ENCODE data around the gene NAV2. TPM values are rescaled to one million over a fixed set of nuclear protein-coding genes. Genes with fewer than 3 reads are reported as not detected.

NAV2 gene
- total RNA-seq, 1 donor from 2014 or later: 6.8 TPM

DNA sequence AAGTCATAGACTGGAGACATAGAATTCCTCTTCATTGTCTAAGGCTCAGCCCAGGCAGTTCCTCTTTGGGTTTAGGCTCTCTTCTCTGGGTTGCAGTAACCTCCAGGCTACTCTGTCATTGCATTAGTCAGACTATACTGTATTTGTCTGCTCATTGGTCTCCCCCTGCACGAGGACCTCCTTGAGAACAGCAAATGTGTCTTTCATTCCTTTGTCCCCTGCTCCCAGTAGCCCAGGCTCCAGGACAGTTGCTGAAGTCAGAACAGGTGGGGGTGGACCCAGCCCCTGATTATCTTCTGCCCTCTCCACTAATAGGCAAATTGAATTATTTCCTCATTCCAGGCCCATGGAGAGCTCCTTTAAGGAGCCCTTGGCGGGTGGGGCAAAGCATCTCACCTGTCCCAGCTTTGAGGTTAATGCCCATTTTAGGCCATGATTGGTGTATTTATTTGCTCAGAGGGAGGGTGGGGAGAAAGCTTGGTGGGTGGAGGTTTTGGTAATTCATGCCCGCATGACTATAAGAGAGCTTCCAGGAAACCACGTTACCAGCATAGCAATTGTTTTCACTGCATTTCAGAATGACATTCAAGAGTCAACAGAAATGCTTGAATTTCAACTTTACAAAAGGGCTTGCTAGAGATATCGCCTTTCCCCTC, 40.9 kb downstream of the NAV2 start:
- DNase-seq: no peak

GRCh38 chr11:19756675-19757475, 44.2 kb downstream of the NAV2 start:
- peak; percentile 22 for DNase-seq

DNA sequence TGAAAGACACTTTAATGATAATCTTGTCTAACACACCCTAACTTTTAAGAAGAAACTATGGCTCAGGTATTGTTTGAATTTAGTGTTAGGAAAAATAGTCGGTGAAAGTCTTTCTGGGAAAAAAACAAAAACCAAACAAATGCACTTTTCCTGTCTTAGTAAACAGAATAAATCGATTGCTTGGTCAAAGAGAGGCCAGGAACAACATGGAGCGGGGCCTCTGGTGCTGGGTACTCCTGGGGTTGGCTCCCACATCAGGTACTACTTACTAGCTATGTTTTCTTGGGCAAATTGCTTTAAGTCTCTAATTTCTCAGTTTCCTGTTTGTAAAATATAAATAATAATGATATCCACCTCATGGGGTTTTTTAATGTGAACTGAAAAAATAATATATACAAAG, 46.8 kb downstream of the NAV2 start:
- DNase-seq: no peak

DNA sequence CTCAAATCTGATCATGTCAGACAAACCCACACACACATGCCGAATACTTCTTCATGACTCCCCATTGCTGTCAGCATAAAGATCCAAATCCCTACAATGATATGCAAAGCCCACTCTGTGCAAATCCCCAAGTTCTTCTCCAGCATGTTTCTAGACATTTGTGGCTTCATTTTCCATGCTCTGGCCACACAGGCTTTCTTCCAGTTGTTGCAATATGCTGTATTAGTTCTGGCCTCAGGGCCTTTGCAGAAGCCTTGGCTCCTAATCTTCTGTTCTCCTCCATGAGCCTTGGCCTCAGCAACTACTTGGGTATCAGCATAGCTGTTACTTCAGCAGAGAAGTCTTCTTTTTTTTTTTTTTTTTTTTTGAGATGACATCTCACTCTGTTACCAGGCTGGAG, 49.6 kb downstream of the NAV2 start:
- no peak for DNase-seq

DNA sequence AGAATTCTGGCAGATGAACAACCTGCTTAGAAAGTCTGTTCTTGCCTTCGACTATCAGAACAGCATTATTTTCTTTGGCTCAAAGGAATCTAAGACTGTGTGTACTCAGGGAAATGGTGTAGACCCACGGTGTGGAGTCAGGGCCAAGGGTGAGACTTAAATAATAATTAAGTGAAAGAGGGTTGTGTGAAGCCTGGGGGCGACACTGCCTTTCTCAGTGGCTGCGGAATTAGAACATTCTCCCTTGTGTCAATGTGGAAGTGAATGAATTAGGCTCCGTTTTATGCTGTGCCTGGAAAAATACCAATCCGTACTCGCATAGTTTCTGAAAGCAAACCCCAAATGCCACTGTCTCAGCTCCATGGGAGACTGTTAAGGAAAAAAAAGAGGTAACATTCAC, 50.7 kb downstream of the NAV2 start:
- DNase-seq: peak; percentile 43

GRCh38 chr11:19766206-19766605, 53.6 kb downstream of the NAV2 start:
- peak; percentile 41 for DNase-seq

- DNase-seq: no peak
These were observed 54.2 kb downstream of the NAV2 start for GRCh38 chr11:19766810-19767209.

GRCh38 chr11:19767627-19768151, 55.1 kb downstream of the NAV2 start:
- DNase-seq: no peak

GRCh38 chr11:19768197-19768596, 55.6 kb downstream of the NAV2 start:
- DNase-seq: no peak

DNA sequence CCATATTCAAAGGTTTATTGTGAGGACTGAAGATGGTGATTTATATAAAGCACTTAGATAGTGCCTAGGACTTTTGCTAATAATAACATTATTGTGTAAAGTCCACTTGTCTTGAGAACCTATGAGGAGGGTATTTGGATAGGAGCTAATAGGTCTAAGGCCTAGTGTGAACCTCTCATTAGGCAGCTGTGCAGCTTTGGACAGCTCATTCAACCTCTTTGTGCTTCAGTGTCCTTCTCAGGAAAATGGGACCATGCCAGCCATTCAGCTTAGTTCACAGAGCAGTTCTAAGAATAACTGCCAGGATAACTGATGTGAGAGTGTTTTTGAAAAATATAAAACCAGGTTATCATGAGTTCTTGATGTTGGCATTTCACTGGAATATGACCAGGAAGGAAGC, 56.2 kb downstream of the NAV2 start:
- peak; percentile 24 for DNase-seq

GRCh38 chr11:19769820-19770219, 57.2 kb downstream of the NAV2 start:
- no peak for DNase-seq

- no peak for DNase-seq
These were observed 57.6 kb downstream of the NAV2 start for GRCh38 chr11:19770277-19770676.

DNA sequence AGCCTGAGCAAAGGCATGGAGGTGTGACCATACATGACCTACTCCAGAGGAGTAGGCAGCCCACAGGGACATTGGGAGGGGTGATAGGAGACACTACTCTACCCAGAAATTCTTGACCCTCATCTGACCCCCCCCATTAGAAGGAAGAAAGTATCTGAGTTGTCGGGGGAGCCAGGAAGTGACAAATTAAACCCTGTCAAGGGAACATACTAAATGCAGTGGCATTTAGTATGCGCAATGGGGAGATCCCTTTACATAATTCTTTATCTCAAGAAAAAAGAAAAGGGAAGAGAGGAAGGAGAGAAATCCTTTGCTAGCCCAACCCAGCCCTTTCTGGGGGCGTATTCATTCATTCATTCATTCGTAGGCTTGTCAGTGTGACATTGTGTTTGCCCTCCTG, 58.8 kb downstream of the NAV2 start:
- DNase-seq: no peak

DNA sequence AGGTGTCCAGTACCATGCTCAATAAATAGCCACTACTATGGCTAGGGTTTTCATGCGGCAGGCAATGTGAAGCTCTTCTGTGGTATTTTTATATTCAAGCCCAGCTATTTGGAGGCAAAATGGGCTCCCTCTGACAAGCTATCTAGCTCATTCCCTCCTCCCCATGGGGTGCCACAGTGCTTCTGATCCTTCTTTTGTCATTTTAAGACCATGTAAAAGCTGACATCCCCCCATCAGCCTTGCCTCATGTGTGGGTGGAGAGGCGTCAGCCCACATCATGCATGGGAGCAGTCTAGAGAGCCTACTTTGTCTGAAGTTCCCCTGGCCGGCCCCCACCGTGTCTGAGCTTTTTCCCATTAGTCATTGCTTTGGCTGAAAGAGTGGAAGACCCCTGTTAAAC, 59.8 kb downstream of the NAV2 start:
- no peak for DNase-seq

DNA sequence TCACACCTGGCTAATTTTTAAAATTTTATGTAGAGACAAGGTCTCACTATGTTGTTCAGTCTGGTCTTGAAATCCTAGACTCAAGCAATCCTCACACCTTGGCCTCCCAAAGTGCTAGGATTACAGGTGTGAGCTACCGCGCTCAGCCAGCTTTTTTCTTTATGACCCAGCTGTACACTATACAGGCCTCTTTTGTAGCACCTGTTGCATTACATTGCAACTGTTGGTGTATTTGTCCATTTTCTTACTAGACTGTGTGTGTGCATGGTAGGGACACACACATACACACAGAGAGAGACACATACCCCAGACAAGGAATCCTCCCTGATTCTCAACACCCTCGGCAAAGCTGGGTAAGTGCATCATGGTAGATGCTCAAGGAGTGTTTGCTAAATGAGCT, 61.7 kb downstream of the NAV2 start:
- no peak for DNase-seq

DNA sequence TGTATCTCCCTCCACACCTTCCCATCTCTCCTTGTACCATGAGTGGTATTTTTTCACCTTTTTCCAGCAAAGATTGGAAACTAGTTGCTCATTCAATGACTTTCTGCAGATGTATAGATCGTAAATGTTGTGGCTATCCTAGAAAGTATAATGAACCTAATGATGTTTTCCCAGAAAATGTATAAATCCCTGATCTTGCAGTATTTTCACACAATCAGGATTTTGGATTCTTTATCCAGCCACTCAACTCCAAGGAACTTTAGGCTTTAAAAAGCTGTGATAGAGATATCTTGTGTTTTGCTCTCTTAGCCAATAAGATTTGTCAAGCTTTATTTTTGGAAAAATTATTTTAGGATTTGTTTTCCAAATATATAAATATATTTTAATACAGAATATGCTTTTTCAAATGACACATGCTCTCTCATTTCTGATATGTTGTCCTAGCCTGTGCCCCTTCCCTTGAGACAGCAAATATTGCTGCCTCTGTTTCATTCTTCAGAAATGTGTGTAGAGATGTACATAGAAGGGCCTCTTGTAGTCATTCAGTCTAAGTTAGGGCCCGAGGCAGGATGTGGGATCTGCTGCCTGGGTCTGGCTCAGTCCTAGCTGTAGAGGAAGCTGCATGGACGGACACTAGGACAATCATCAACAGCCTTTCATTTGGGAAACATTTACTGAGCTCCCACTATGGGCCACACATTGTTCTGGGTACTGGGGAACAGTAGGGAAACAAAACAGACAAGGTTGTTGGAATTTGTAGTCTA, 62.4 kb downstream of the NAV2 start:
- DNase-seq: peak; percentile 18

DNA sequence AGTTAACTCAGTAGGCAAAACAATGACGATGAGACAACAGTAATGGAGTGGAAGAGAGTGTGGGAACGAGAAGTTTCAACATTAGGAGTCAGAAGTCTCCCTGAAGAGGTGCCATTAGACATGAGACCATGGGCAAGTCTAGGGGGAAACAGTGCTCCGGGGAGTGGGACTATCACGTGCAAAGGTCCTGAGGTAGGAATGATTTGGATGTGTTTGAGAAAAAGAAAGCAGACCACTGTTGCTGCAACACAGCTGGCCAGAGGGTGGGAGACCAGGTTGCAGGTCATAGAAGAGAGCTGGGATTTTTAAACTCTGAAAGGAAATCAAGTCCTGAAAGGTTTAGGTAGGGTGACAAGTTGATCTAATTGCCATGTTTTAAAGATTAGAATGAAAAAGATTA, 63.0 kb downstream of the NAV2 start:
- DNase-seq: no peak

- peak; percentile 48 for DNase-seq
These were observed 64.4 kb downstream of the NAV2 start for GRCh38 chr11:19777039-19777376.

DNA sequence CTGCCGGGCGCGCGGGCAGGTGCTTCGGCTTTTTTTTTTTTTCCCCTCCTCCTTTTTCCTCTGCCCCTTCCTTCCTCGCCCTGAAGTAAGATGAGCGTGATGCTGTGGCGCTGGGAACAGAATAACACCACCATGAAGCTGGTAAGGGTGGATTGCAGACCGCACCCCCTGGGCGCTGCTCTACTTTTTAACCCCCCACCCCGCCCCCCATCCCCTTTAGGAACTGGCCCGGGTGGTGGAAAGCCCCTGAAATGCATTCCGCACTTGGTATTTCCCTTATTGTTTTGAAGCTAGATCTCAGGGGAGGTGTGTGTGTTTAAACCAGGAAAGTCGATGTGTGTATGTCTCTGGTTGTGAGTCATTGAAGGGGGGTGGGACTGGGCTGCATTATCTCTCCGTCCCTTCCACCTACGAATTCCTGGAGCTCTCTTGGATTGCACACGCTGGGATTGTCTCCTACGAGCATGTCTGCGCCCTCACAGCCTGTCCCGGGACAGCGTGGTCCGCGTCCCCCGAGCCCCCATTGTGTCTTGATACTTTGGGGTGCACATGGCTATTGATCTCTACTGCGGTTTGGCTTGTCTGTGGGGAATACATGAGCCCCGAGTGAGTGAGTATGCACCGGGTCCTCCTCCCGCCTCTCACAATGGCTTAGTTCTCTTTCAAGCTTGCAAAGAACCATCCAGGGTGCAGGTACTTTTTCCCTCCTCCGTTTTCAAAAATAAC, 64.9 kb downstream of the NAV2 start:
- peak; percentile 90 for DNase-seq

DNA sequence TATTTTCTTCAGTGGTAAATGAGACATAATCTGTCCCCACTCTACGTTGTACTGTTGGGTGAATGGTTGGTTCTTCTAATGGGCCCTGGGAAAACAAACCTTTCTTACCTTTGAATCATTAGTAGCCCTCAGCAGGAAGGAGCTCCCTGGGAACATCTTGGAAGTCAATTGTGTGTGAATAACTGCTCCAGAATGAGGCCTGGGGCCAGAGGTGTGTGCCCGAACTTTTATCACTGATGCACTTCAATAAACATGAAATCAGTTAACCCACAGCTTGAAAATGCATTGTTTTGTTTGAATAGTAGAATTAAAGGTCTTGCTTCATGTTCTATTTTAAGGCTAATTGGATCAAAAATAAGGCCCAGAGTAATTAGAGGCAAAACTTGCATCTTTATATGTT, 67.1 kb downstream of the NAV2 start:
- no peak for DNase-seq

DNA sequence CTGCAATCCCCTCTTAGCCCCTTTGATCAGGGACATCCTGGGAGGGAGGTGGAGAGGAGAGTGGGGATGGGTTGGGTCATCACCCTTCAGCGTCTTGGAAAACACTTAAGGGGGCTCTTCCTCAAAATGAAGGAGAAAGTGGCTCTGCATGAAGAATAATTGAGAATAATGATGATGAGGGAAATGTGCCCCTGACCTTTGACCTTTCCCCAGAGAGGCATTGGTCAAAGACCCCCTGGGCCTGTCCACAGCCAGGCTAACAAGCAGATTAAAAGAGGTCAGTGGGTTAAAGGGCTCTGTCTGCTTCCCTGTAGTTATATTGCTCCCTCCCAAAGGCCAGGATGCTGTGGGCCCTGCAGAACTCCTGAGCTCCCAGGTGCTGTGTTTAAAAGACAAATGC, 68.7 kb downstream of the NAV2 start:
- no peak for DNase-seq

DNA sequence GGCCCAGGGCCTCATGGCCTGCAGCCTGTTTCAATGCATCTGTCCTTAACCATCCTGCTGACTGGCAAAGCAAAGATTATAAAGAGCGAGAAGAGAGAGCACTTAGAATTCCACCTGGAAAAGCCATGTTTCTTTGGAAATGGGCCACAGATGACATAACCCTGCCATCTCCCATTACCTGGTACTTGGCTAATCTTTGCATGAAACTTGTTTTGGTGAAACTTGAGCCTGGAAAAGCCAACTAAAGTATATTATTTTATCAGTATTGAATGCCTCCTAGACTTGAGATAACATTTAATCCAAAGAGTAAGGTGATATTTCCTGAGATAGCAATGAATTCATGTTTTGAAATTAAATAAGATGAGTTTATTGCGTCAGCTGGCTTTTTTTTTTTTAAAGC, 72.6 kb downstream of the NAV2 start:
- no peak for DNase-seq

DNA sequence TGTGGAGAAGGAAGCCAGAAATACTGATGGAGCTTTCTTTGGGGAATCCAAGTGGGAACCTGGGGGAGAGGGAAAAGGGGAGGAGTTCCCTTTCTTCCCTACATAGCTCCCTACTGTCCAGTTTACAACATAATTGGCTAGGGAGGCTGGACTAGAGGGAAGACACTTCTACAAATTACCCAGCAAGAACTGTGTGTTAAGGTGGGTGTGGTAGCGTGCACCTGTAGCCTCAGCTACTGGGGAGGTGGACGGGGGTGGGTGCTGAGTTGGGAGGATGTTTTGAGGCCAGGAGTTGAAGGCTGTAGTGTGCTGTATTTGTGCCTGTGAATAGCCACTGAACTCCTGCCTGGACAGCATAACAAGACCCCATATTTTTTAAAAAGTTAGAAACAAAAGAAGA, 74.0 kb downstream of the NAV2 start:
- no peak for DNase-seq
